Progenitor cell of endocrine pancreas (in vitro differentiated cells): ENCODE results near the gene PRRT4. TPM values are rescaled to one million over a fixed set of nuclear protein-coding genes. Genes with fewer than 3 reads are reported as not detected.

Source experiments
- DNase-seq: peaks from one replicate; pipeline ENCODE4 v3.0.0; 2021; ENCODE audit warnings: low spot score; ENCODE audit not compliant: unreplicated experiment
- H3K27ac Mint-ChIP-seq: 2 replicates; pipeline ENCODE4 v1.8.0; 2021; ENCODE audit warnings: mild to moderate bottlenecking, moderate library complexity, mixed read lengths
- H3K27me3 Mint-ChIP-seq: 2 replicates; pipeline ENCODE4 v1.8.0; 2021; ENCODE audit warnings: mixed read lengths
- H3K36me3 Mint-ChIP-seq: 2 replicates; pipeline ENCODE4 v1.8.0; 2022; ENCODE audit warnings: mixed read lengths; ENCODE audit not compliant: insufficient read depth
- H3K4me1 Mint-ChIP-seq: 2 replicates; pipeline ENCODE4 v1.8.0; 2021; ENCODE audit warnings: low read depth, mixed read lengths
- H3K4me3 Mint-ChIP-seq: 2 replicates; pipeline ENCODE4 v1.8.0; 2021; ENCODE audit warnings: low read depth, mild to moderate bottlenecking, moderate library complexity, mixed read lengths
- H3K9me3 Mint-ChIP-seq: 2 replicates; pipeline ENCODE4 v1.8.0; 2021; ENCODE audit warnings: low read depth, mixed read lengths
- total RNA-seq: library from RNA; stranded (reverse); gene quantifications from 2 replicates; pipeline ENCODE4 v1.2.1, GENCODE V29; 2021
- TF ChIP-seq, protein P1 (sequence below): fragments of 200-600 bp; sonication (generic); IDR thresholded peaks from one replicate; pipeline ENCODE4 v1.5.0; 2021; ENCODE audit warnings: antibody characterized with exemption, mild to moderate bottlenecking; ENCODE audit not compliant: unreplicated experiment

Gene PRRT4
- total RNA-seq, 1 donor from 2014 or later, result 0.86 TPM

DNA sequence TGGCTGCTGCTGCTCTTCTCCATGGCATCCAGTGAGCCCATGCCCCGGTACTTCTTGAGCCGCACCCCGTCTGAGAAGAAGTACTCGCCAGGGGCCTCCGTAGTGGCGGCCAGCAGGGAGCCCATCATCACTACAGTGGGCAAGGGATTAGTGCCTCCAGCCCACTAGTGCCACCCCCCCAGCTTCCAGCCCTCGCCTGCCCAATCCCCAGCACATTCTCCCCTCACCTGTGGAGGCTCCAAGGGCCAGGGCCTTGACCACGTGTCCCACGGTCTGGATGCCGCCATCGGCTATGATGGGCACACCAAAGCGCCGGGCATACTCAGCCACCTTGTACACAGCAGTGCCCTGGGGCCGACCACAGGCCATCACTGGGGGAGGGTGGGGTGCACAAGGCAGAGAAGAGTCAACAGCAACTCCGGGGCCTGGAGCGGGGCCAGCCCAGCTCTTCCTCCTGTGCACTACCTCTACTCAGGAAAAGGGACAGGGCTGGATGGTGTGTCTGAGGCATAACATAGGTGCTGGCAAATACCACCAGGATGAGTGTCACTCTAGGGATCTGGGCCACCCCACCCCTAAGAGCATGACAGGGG is 33.5 kb upstream of the PRRT4 start:
- Mint-ChIP-seq H3K27ac (no peak overlapping the region), H3K27me3 (no peaks in the 10 kb centered on the region), H3K36me3 (peaks cover 6% of the 10 kb centered on the region), H3K4me3 (no peak overlapping the region), H3K9me3 (no peaks in the 10 kb centered on the region), H3K4me1 (no peaks in the 10 kb centered on the region)
- DNase-seq, result no peak
- TF ChIP-seq, protein P1, sequence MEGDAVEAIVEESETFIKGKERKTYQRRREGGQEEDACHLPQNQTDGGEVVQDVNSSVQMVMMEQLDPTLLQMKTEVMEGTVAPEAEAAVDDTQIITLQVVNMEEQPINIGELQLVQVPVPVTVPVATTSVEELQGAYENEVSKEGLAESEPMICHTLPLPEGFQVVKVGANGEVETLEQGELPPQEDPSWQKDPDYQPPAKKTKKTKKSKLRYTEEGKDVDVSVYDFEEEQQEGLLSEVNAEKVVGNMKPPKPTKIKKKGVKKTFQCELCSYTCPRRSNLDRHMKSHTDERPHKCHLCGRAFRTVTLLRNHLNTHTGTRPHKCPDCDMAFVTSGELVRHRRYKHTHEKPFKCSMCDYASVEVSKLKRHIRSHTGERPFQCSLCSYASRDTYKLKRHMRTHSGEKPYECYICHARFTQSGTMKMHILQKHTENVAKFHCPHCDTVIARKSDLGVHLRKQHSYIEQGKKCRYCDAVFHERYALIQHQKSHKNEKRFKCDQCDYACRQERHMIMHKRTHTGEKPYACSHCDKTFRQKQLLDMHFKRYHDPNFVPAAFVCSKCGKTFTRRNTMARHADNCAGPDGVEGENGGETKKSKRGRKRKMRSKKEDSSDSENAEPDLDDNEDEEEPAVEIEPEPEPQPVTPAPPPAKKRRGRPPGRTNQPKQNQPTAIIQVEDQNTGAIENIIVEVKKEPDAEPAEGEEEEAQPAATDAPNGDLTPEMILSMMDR, result no peak

DNA sequence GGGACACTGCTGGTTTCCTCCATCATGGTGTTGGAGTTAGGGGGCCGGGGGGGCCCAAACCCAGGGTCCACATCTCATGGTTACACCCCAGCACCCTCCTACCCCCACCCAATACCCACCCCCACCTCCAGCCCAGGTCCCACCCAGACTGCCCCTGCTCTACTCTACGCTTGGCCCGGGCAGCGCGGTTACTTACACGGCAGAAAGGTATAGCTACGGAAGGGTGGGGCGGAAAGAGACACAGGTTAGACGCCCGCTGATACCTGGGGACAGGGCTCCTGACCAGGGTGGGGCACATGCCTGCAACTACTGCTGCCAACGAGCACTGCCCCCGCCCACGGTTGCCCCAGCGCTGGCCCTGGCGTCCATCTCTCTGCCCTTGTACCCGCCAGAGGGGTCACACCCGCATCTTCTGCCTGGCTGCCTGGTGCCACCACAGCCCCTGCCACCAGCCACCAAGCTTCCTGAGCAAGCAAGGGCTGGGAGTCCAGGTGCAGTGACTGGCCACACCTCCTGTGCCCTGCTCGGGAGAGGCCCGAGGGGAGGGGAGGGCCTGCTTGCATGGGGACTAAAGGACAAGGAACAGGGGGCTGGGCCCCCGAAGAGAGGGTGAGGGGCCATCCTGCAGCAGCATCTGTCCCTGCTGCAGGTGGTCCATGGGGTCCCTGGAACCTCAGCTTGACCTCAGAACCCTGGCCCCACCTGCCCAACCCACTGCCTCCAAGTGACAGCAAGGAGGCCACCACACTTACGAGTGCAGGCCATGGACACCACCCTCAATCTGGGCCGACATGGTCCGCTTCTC is 32.2 kb upstream of the PRRT4 start:
- Mint-ChIP-seq H3K27ac (no peak overlapping the region), H3K36me3 (peaks cover 6% of the 10 kb centered on the region), H3K9me3 (no peaks in the 10 kb centered on the region), H3K4me3 (no peak overlapping the region), H3K27me3 (peaks cover 3% of the 10 kb centered on the region), H3K4me1 (no peaks in the 10 kb centered on the region)
- TF ChIP-seq, protein P1, result no peak
- no peak for DNase-seq

DNA sequence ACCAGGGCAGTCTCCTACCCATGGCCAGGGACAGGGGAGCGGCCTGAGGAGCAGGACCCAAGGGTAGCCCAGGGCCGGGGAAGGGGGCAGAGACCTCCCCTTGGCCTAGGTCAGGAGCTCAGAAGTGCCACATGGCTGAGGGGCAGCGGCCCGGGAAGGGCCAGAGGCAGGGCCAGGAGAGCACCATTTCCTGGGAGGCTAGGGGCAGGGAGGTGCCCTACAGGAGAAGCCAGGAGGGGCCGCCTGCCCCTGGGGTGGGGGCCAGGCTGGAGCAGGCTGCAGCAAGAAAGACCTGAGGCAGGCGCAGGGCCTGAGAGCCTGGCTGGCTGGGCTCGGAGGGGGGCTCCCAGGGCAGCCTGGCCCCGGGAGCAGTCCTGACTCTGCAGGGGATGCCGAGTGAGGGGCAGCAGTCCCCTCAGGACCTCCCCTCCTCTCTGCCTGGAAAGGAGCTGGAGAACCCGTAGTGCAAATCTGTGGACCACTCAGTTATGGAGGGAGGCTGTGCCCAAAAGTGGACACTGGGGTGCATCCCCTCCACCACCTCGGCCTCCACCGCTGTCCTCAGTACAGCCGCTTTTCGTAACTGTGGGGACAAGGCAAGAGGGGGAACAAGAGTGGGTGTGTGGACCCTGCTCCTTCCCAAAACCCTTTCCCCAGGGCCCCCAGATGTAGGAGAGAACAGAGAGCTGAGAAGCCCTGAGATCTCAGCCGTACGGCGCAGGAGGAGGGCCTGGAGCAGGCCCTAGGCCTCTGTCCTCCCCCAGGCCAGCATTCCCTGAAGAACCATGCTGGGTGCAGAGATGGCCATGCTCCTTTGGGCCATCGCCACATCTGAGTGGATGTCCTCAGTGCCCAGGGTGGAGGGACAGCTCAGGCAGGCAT is 31.2 kb upstream of the PRRT4 start:
- Mint-ChIP-seq H3K4me1 (no peaks in the 10 kb centered on the region), H3K36me3 (peaks cover 4% of the 10 kb centered on the region), H3K27ac (no peak overlapping the region), H3K9me3 (no peaks in the 10 kb centered on the region), H3K4me3 (no peak overlapping the region), H3K27me3 (peaks cover 10% of the 10 kb centered on the region)
- DNase-seq, result no peak
- TF ChIP-seq, protein P1, result no peak

DNA sequence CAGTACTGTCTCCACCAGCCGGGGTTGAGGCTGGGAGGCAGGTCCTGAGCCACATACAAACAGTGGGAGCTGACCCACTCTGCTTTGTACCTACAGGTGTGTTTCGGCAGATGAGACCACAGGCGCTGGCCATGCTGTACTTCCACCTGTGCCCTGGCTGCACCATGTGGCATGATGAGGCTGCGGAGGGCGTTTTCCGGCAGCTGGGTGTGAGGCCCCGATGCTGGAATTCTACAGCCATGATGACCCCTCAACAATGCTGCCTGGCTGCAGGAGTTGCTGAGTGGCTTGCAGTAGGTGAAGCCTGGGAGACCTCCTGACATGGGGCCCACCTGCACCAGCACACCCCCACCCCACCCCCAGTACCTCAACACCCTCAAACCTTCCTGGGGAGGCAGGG is 30.3 kb upstream of the PRRT4 start:
- peaks cover 15% of the 10 kb centered on the region for H3K27me3 Mint-ChIP-seq
- TF ChIP-seq, protein P1, result no peak
- no peaks in the 10 kb centered on the region for H3K4me1 Mint-ChIP-seq
- H3K27ac Mint-ChIP-seq, result no peak overlapping the region
- H3K9me3 Mint-ChIP-seq, result no peaks in the 10 kb centered on the region
- H3K4me3 Mint-ChIP-seq, result no peak overlapping the region
- peaks cover under 1% of the 10 kb centered on the region for H3K36me3 Mint-ChIP-seq
- no peak for DNase-seq

DNA sequence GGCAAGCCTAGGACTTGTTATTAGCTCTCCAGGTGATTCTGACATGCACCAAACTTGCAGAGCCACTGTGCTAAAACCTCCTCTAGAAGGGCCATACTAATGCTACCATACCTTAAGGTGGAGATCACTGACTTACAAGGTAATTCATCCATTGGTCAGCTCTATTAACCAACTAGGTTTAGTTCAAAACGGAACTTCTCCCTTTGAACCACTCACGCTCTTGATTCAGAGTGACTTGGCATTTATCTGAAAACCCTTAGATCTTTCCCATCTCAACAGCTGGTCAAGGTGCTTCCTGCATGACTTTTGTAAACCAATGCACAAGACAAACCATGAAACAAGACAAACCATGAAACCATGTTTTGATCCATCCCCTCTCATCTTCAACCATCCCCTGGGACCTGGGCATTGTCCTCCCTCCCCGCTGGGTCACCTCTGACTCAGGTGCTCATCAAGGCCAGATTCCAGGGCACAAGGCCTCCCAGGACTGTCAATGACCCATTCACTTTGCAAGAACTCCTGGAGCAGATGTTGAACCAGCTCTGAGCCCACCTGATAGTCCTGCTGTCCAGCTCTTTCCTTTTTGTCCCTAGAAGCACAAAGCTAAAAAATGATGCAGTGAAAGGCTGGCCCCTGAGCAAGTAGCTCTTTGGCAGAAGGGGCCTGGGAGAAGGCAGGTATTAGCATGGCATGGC is 29.5 kb upstream of the PRRT4 start:
- Mint-ChIP-seq H3K27me3 (peaks cover 18% of the 10 kb centered on the region), H3K27ac (no peak overlapping the region), H3K36me3 (no peaks in the 10 kb centered on the region), H3K4me1 (no peaks in the 10 kb centered on the region), H3K4me3 (no peak overlapping the region), H3K9me3 (no peaks in the 10 kb centered on the region)
- DNase-seq, result no peak
- TF ChIP-seq, protein P1, result no peak
